ENCODE data around the gene ENSA.
"Not testable (repeated sequence)": the region's sequence is repeated elsewhere in the genome, so short reads cannot be mapped to it uniquely, and the experiment has no call there.

Gene ENSA

GRCh38 chr1:150629115-150629928, at the start of gene ENSA:
TSS of gene ENSA (minus strand) at chr1:150629612. CDS start at chr1:150629470, 142 bp downstream.
- DNase-seq (ENCODE audit: low read depth), result peak; percentile 96

- no peak for DNase-seq (ENCODE audit: low read depth)
These were observed 49.6 kb upstream of the ENSA start for GRCh38 chr1:150678988-150679387.

GRCh38 chr1:150674881-150675280, 45.5 kb upstream of the ENSA start:
- DNase-seq (ENCODE audit: low read depth), result no peak

- no peak for DNase-seq (ENCODE audit: low read depth)
These were observed 33.9 kb upstream of the ENSA start for GRCh38 chr1:150663321-150663720.

GRCh38 chr1:150662811-150663210, 33.4 kb upstream of the ENSA start:
- no peak for DNase-seq (ENCODE audit: low read depth)

GRCh38 chr1:150661156-150661555, 31.7 kb upstream of the ENSA start:
- no peak for DNase-seq (ENCODE audit: low read depth)

GRCh38 chr1:150660584-150660983, 31.2 kb upstream of the ENSA start:
- no peak for DNase-seq (ENCODE audit: low read depth)

GRCh38 chr1:150657064-150657463, 27.7 kb upstream of the ENSA start:
- not testable (repeated sequence) for DNase-seq (ENCODE audit: low read depth)

- DNase-seq (ENCODE audit: low read depth), result not testable (repeated sequence)
These were observed 25.2 kb upstream of the ENSA start for GRCh38 chr1:150654635-150655034.

GRCh38 chr1:150650193-150650592, 20.8 kb upstream of the ENSA start:
- DNase-seq (ENCODE audit: low read depth), result no peak

- no peak for DNase-seq (ENCODE audit: low read depth)
These were observed 20.1 kb upstream of the ENSA start for GRCh38 chr1:150649441-150650075.

GRCh38 chr1:150642296-150642695, 12.9 kb upstream of the ENSA start:
- no peak for DNase-seq (ENCODE audit: low read depth)

GRCh38 chr1:150641126-150641815, 11.9 kb upstream of the ENSA start:
- not testable (repeated sequence) for DNase-seq (ENCODE audit: low read depth)

- DNase-seq (ENCODE audit: low read depth), result not testable (repeated sequence)
These were observed 9.0 kb upstream of the ENSA start for GRCh38 chr1:150638430-150638829.

- DNase-seq (ENCODE audit: low read depth), result not testable (repeated sequence)
These were observed 5.6 kb upstream of the ENSA start for GRCh38 chr1:150634839-150635622.

- DNase-seq (ENCODE audit: low read depth), result no peak
These were observed 672 bp downstream of the ENSA start for GRCh38 chr1:150628766-150629114.

GRCh38 chr1:150627826-150628410, 1.5 kb downstream of the ENSA start:
- no peak for DNase-seq (ENCODE audit: low read depth)

GRCh38 chr1:150626150-150626549, 3.3 kb downstream of the ENSA start:
- no peak for DNase-seq (ENCODE audit: low read depth)

GRCh38 chr1:150624546-150624945, 4.9 kb downstream of the ENSA start:
- not testable (repeated sequence) for DNase-seq (ENCODE audit: low read depth)

- not testable (repeated sequence) for DNase-seq (ENCODE audit: low read depth)
These were observed 5.3 kb downstream of the ENSA start for GRCh38 chr1:150624134-150624533.

- no peak for DNase-seq (ENCODE audit: low read depth)
These were observed 7.0 kb downstream of the ENSA start for GRCh38 chr1:150622303-150622975.

All from HS-27A (cell line).